SU-DHL-6 (cell line): ENCODE results near the gene DOCK3.

Experiments
- EZH2phosphoT487 ChIP-seq: fragments of 200-600 bp; sonication (generic), shearing (Covaris generic); conservative IDR thresholded peaks from 2 replicates; pipeline ENCODE4 v1.6.1; 2018; ENCODE audit warnings: mild to moderate bottlenecking, antibody characterized with exemption, low read length, moderate library complexity, mixed read lengths
- TF ChIP-seq, protein P1 (sequence below): fragments of 200-600 bp; sonication (generic); IDR thresholded peaks from one replicate; pipeline ENCODE4 v1.5.1; 2017; ENCODE audit warnings: antibody characterized with exemption, mild to moderate bottlenecking, low read length, moderate library complexity; ENCODE audit not compliant: insufficient read depth, poor library complexity, severe bottlenecking

DNA sequence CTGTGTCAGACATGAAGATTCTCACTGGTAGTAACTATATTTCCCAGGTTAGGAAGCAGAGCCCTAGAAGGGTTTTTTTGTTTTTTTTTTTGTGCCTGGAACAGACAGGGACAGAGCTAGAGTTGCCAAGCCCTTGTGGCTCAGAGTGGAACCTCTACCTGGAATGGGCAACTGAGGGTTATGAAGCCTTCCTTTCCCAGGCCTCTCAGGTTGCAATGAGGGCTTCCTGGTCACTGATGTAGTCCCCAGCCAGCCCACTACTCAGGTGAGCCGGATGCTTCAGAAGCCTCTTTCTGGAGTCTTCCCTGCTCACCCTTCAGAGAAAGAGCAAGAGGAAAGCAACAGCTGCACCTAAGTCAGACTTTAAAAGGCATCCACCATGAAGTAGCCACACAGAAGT, 661.5 kb downstream of the DOCK3 start:
- TF ChIP-seq, protein P1, sequence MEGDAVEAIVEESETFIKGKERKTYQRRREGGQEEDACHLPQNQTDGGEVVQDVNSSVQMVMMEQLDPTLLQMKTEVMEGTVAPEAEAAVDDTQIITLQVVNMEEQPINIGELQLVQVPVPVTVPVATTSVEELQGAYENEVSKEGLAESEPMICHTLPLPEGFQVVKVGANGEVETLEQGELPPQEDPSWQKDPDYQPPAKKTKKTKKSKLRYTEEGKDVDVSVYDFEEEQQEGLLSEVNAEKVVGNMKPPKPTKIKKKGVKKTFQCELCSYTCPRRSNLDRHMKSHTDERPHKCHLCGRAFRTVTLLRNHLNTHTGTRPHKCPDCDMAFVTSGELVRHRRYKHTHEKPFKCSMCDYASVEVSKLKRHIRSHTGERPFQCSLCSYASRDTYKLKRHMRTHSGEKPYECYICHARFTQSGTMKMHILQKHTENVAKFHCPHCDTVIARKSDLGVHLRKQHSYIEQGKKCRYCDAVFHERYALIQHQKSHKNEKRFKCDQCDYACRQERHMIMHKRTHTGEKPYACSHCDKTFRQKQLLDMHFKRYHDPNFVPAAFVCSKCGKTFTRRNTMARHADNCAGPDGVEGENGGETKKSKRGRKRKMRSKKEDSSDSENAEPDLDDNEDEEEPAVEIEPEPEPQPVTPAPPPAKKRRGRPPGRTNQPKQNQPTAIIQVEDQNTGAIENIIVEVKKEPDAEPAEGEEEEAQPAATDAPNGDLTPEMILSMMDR, result no peak
- TF ChIP-seq EZH2phosphoT487, result no peak
